ENCODE data around the gene ADAD2.

DNA sequence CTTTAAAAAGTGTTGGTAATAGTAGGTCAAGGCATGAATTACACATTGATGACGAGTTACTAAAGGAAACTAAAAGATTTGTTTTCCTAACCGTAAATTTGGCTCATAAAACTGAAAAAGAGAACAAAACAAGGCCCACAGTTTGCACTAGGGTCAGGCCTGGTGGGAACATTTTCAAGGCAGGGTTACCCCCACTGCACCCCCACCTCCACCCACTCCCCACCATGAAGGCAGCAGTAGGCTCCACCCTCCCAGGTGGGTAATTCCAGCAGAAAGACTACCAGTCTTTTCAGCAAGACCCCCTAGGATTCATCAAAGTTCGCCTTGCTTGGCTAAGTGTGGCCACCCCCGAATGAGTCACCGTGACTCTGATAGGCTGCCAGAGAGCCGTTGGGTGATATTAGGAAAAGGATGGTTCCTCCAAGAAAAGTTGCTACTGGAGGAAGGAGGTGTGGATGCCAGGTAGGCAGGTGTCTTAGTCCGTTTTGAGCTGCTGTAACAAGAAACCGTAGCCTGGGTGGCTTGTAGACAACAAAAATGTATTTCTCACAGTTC, 37.2 kb upstream of the ADAD2 start:
- TF ChIP-seq, protein P1, sequence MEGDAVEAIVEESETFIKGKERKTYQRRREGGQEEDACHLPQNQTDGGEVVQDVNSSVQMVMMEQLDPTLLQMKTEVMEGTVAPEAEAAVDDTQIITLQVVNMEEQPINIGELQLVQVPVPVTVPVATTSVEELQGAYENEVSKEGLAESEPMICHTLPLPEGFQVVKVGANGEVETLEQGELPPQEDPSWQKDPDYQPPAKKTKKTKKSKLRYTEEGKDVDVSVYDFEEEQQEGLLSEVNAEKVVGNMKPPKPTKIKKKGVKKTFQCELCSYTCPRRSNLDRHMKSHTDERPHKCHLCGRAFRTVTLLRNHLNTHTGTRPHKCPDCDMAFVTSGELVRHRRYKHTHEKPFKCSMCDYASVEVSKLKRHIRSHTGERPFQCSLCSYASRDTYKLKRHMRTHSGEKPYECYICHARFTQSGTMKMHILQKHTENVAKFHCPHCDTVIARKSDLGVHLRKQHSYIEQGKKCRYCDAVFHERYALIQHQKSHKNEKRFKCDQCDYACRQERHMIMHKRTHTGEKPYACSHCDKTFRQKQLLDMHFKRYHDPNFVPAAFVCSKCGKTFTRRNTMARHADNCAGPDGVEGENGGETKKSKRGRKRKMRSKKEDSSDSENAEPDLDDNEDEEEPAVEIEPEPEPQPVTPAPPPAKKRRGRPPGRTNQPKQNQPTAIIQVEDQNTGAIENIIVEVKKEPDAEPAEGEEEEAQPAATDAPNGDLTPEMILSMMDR (conservative IDR thresholded peaks at IDR 0.05 in 1 of 2, IDR thresholded peaks at IDR 0.05 in 1 of 2; ENCODE audit: extremely low read depth in 1 of 2, insufficient read depth in 1 of 2, low read depth in 1 of 2, low read length in 2 of 2): no peak
- no peak for TF ChIP-seq EZH2 (IDR thresholded peaks at IDR 0.05; ENCODE audit: borderline replicate concordance, low read length)
